ENCODE measurements around the gene CDIPT. TPM values are rescaled to one million over a fixed set of nuclear protein-coding genes. Genes with fewer than 3 reads are reported as not detected.

The CDIPT gene
- total RNA-seq, 2 donors from 2014 or later = 135 to 138 TPM

GRCh38 chr16:29898804-29899515 lies 35.9 kb upstream of the CDIPT start:
- no peak overlapping the region for H3K27ac ChIP-seq
- peaks cover 7 to 8% of the 10 kb centered on the region in 2 donors for H3K27me3 ChIP-seq
- TF ChIP-seq, protein P1, sequence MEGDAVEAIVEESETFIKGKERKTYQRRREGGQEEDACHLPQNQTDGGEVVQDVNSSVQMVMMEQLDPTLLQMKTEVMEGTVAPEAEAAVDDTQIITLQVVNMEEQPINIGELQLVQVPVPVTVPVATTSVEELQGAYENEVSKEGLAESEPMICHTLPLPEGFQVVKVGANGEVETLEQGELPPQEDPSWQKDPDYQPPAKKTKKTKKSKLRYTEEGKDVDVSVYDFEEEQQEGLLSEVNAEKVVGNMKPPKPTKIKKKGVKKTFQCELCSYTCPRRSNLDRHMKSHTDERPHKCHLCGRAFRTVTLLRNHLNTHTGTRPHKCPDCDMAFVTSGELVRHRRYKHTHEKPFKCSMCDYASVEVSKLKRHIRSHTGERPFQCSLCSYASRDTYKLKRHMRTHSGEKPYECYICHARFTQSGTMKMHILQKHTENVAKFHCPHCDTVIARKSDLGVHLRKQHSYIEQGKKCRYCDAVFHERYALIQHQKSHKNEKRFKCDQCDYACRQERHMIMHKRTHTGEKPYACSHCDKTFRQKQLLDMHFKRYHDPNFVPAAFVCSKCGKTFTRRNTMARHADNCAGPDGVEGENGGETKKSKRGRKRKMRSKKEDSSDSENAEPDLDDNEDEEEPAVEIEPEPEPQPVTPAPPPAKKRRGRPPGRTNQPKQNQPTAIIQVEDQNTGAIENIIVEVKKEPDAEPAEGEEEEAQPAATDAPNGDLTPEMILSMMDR (IDR thresholded peaks at IDR 0.05) = no peak
- DNase-seq (ENCODE audit: low spot score) = no peak
- H3K4me1 ChIP-seq = peaks cover 0 to 26% of the 10 kb centered on the region in 2 donors
- peak overlapping the region in 1 of 2 donors; percentile 60 for H3K4me3 ChIP-seq
- H3K9me3 ChIP-seq = no peaks in the 10 kb centered on the region
- no peaks in the 10 kb centered on the region for H3K36me3 ChIP-seq

DNA sequence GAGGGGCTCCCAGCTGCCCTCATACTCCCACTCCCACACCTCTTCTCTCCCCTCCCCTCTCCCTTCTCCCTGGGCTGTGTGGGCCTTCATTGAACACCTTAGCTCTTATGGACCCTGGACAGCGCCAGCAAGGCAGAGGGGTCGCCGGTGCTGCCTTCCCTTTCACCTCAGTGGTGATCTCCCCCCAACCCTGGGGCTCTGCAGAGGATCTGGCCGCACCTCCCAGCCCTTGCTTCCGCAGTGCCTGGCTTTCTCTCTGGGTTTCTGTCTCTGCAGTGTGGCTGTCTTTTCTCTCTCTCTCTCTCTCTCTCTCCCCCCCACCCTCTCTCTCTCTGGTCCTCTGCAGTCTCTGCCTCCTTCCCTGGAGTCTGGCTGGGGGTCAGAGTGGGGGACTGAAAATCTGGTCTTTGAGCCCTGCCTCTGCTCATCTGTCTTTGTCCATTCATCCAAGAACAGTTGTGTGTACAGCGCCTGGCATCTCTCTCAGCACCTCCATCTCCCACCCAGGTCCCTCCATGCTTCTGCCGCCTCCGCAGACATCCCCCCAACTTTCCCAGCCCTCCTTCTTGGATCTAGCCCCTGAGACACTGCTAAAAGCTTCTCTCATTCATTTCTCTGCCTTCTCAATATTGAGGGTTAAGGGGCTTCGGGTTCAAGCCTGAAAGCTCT lies 35.2 kb upstream of the CDIPT start:
- Histone ChIP-seq H3K4me3 (no peak overlapping the region), H3K4me1 (peaks cover 0 to 26% of the 10 kb centered on the region in 2 donors), H3K9me3 (no peaks in the 10 kb centered on the region), H3K27ac (no peak overlapping the region), H3K27me3 (peaks cover 7 to 8% of the 10 kb centered on the region in 2 donors), H3K36me3 (no peaks in the 10 kb centered on the region)
- no peak for DNase-seq (ENCODE audit: low spot score)
- TF ChIP-seq, protein P1 (IDR thresholded peaks at IDR 0.05) = no peak

DNA sequence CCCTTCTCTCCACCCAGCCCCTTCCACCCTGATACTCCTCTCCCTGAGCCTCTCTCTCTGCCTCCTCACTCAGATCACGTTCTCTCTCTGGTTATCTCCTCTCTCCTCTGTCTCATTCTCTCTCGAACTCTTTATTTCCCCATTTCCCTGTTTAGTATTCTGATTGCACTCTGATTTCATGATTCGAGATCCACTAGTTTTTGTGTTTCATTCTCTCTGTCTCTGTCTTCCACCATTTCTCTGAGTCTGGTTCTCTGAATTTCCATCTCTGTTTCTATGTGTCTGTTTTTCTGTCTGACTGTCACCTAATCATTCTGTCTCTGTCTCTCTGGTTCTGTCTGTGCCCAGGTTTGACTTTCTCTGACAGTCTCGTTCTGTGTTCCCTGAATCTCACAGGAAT lies 34.3 kb upstream of the CDIPT start:
- no peak for DNase-seq (ENCODE audit: low spot score)
- Histone ChIP-seq H3K4me3 (no peak overlapping the region), H3K27ac (no peak overlapping the region), H3K27me3 (peaks cover 7 to 8% of the 10 kb centered on the region in 2 donors), H3K36me3 (no peaks in the 10 kb centered on the region), H3K4me1 (peaks cover 0 to 26% of the 10 kb centered on the region in 2 donors), H3K9me3 (no peaks in the 10 kb centered on the region)
- TF ChIP-seq, protein P1 (IDR thresholded peaks at IDR 0.05) = no peak

- H3K9me3 ChIP-seq = no peaks in the 10 kb centered on the region
- no peaks in the 10 kb centered on the region for H3K36me3 ChIP-seq
- H3K4me3 ChIP-seq = no peak overlapping the region
- H3K27me3 ChIP-seq = peaks cover 7 to 8% of the 10 kb centered on the region in 2 donors
- TF ChIP-seq, protein P1 (IDR thresholded peaks at IDR 0.05) = no peak
- peaks cover 0 to 26% of the 10 kb centered on the region in 2 donors for H3K4me1 ChIP-seq
- H3K27ac ChIP-seq = no peak overlapping the region
- no peak for DNase-seq (ENCODE audit: low spot score)
Measured at GRCh38 chr16:29896841-29897240, 33.8 kb upstream of the CDIPT start.

GRCh38 chr16:29894352-29894751 lies 31.3 kb upstream of the CDIPT start:
- DNase-seq (ENCODE audit: low spot score) = no peak
- H3K27ac ChIP-seq = no peak overlapping the region
- TF ChIP-seq, protein P1 (IDR thresholded peaks at IDR 0.05) = no peak
- no peaks in the 10 kb centered on the region for H3K9me3 ChIP-seq
- H3K36me3 ChIP-seq = no peaks in the 10 kb centered on the region
- peaks cover 7 to 8% of the 10 kb centered on the region in 2 donors for H3K27me3 ChIP-seq
- H3K4me3 ChIP-seq = no peak overlapping the region
- H3K4me1 ChIP-seq = peaks cover 0 to 9% of the 10 kb centered on the region in 2 donors
